Keratinocyte (primary cell): ENCODE results near the gene JPT2. TPM values are rescaled to one million over a fixed set of nuclear protein-coding genes. Genes with fewer than 3 reads are reported as not detected.

ENCODE experiments used
- DNase-seq: peaks from one replicate; pipeline ENCODE4 v3.0.0-alpha.2; 2011; ENCODE audit warnings: low read depth, missing footprints, low spot score
- FAIRE-seq: peaks from 2 replicates; lab custom pipeline; 2011; peaks lifted over from hg19 to GRCh38; lab: Jason Lieb, UNC
- H2AFZ ChIP-seq: 2 replicates; pipeline ENCODE4 v1.6.0; 2012; ENCODE audit warnings: low read length, control low read depth, inconsistent platforms; ENCODE audit not compliant: control insufficient read depth
- H3K27ac ChIP-seq: 2 replicates; pipeline ENCODE4 v1.5.1; 2011; ENCODE audit warnings: low read length; ENCODE audit not compliant: control insufficient read depth, insufficient read depth
- H3K27me3 ChIP-seq: 3 replicates; pipeline ENCODE4 v1.6.0; 2011; ENCODE audit warnings: low read length; ENCODE audit not compliant: control insufficient read depth, insufficient read depth; ENCODE audit errors: extremely low read depth
- H3K36me3 ChIP-seq, 2 experiments: 2 replicates in 1 of 2; 3 replicates in 1 of 2; pipeline ENCODE4 v1.5.1; 2011; ENCODE audit warnings: low read length in 2 of 2, mild to moderate bottlenecking in 1 of 2; ENCODE audit not compliant: control insufficient read depth in 2 of 2, insufficient read depth in 2 of 2; ENCODE audit errors: extremely low read depth in 1 of 2
- H3K4me1 ChIP-seq: 3 replicates; pipeline ENCODE4 v1.5.1; 2011; ENCODE audit warnings: low read length; ENCODE audit not compliant: control insufficient read depth, insufficient read depth; ENCODE audit errors: extremely low read depth
- H3K4me2 ChIP-seq: 3 replicates; pipeline ENCODE4 v1.6.0; 2011; ENCODE audit warnings: low read depth, low read length; ENCODE audit not compliant: control insufficient read depth, insufficient read depth; ENCODE audit errors: extremely low read depth
- H3K4me3 ChIP-seq, 3 experiments: fragments of 200-600 bp in 1 of 3; sonication (generic) in 1 of 3; 2 replicates in 2 of 3; 3 replicates in 1 of 3; pipeline ENCODE4 v1.5.1; 2011 to 2016; ENCODE audit warnings: low read length in 3 of 3, mild to moderate bottlenecking in 3 of 3, control low read depth in 2 of 3, inconsistent platforms in 1 of 3, low read depth in 1 of 3, mixed read lengths in 1 of 3, mixed run types in 1 of 3, moderate library complexity in 1 of 3; ENCODE audit not compliant: control insufficient read depth in 2 of 3, insufficient read depth in 2 of 3; ENCODE audit errors: extremely low read depth in 1 of 3
- H3K79me2 ChIP-seq: 2 replicates; pipeline ENCODE4 v1.6.0; 2012; ENCODE audit warnings: low read length; ENCODE audit not compliant: control insufficient read depth, insufficient read depth
- H3K9ac ChIP-seq: 3 replicates; pipeline ENCODE4 v1.6.0; 2011; ENCODE audit warnings: low read length; ENCODE audit not compliant: control insufficient read depth, insufficient read depth; ENCODE audit errors: extremely low read depth
- H3K9me1 ChIP-seq: 3 replicates; pipeline ENCODE4 v1.6.0; 2011; ENCODE audit warnings: low read length; ENCODE audit not compliant: control insufficient read depth, insufficient read depth; ENCODE audit errors: extremely low read depth
- H3K9me3 ChIP-seq: 2 replicates; pipeline ENCODE4 v1.5.1; 2012; ENCODE audit warnings: low read depth, low read length; ENCODE audit not compliant: control insufficient read depth
- H4K20me1 ChIP-seq: 3 replicates; pipeline ENCODE4 v1.6.0; 2011; ENCODE audit warnings: low read length; ENCODE audit not compliant: control insufficient read depth, insufficient read depth; ENCODE audit errors: extremely low read depth
- EZH2 ChIP-seq: IDR thresholded peaks from one replicate; pipeline ENCODE4 v1.6.1; 2012; ENCODE audit warnings: inconsistent platforms, mild to moderate bottlenecking, low read length, moderate library complexity
- dilution Hi-C: fragments of 300-500 bp; cut with MboI; formaldehyde crosslinking; loops from one replicate; pipeline ENCODE4 v1.7.0; 2020; ENCODE audit warnings: low sequenced_read_pairs; ENCODE audit not compliant: extremely low pct_ligation_motif_present
- polyA plus RNA-seq, 5 experiments: library from polyadenylated mRNA; depleted of rRNA in 3 of 5; stranded (reverse) in 3 of 5; stranded (forward) in 1 of 5; unstranded in 1 of 5; fragments of >200 nt; gene quantifications; 1 replicate in 1 of 5; 2 replicates in 3 of 5; 3 replicates in 1 of 5; pipeline versions ENCODE4 v1.2.1 to v1.2.3, GENCODE V29; 2011 to 2012; ENCODE audit warnings: missing spikeins in 2 of 5, low read depth in 1 of 5, low replicate concordance in 1 of 5
- TF ChIP-seq, protein P1 (sequence below), 3 experiments: IDR thresholded peaks in 1 of 3; conservative IDR thresholded peaks in 1 of 3; optimal IDR thresholded peaks in 1 of 3; 2 replicates in 2 of 3; 3 replicates in 1 of 3; pipeline versions ENCODE3 to v1.5.1; 2011; ENCODE audit warnings: low read length in 3 of 3, mild to moderate bottlenecking in 3 of 3, moderate library complexity in 2 of 3, control low read depth in 1 of 3, inconsistent platforms in 1 of 3; ENCODE audit not compliant: insufficient read depth in 2 of 3; ENCODE audit errors: extremely low read depth in 1 of 3

The JPT2 gene
- polyA plus RNA-seq, 1 donor (not counting 4 experiments of a cell fraction or from before 2014, with no cell fraction given), result 166 TPM

DNA sequence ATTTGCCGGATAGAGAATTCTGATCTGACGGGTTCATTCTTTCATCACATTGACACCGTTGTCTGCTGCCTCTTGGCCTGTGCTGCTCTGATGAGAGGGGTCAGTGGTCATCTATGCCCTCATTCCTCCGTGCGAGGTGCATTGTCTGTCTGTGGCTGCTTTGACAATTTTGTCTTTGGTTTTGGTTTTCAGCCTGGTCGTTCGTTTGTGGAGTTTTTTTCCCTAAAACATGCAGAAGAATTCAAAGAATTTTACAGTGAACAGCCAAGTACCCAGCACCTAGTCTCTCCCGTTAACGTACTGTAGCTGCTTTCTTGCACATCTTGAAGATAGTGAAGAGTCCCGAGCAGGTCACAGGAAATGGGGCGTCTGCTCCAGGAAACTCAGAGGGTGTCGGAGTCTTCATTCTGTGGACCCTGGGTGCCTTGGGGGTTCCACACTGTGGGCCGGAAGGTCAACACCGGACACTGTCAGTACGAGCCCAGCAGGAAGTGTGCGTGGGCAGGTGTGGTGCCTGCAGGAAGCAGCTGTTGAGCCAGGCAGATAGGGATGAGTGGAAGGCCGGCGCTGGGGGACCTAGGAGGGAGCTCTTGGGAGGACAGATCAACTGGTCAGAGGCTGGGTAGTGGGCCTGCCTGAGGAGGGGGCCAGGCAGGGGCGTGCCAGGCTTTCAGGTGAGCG is 37.7 kb upstream of the JPT2 start:
- Histone ChIP-seq H3K4me2 (no peak overlapping the region), H3K4me3 (no peak overlapping the region), H3K27me3 (no peaks in the 10 kb centered on the region), H3K9me3 (no peaks in the 10 kb centered on the region), H3K9ac (no peak overlapping the region), H3K9me1 (no peaks in the 10 kb centered on the region), H3K4me1 (peaks cover under 1% of the 10 kb centered on the region), H3K27ac (no peak overlapping the region), H3K36me3 (peaks cover 33 to 34% of the 10 kb centered on the region in 2 experiments), H3K79me2 (peaks cover 5% of the 10 kb centered on the region), H4K20me1 (no peaks in the 10 kb centered on the region), H2AFZ (no peak overlapping the region)
- dilution Hi-C loops, result no loop called here
- FAIRE-seq (no peak), DNase-seq (no peak)
- TF ChIP-seq, protein P1, sequence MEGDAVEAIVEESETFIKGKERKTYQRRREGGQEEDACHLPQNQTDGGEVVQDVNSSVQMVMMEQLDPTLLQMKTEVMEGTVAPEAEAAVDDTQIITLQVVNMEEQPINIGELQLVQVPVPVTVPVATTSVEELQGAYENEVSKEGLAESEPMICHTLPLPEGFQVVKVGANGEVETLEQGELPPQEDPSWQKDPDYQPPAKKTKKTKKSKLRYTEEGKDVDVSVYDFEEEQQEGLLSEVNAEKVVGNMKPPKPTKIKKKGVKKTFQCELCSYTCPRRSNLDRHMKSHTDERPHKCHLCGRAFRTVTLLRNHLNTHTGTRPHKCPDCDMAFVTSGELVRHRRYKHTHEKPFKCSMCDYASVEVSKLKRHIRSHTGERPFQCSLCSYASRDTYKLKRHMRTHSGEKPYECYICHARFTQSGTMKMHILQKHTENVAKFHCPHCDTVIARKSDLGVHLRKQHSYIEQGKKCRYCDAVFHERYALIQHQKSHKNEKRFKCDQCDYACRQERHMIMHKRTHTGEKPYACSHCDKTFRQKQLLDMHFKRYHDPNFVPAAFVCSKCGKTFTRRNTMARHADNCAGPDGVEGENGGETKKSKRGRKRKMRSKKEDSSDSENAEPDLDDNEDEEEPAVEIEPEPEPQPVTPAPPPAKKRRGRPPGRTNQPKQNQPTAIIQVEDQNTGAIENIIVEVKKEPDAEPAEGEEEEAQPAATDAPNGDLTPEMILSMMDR (optimal IDR thresholded peaks at IDR 0.05 in 1 of 3, IDR thresholded peaks at IDR 0.05 in 1 of 3, conservative IDR thresholded peaks at IDR 0.05 in 1 of 3; ENCODE audit: extremely low read depth in 1 of 3, insufficient read depth in 2 of 3, low read length in 3 of 3), result no peak
- no peak for TF ChIP-seq EZH2

DNA sequence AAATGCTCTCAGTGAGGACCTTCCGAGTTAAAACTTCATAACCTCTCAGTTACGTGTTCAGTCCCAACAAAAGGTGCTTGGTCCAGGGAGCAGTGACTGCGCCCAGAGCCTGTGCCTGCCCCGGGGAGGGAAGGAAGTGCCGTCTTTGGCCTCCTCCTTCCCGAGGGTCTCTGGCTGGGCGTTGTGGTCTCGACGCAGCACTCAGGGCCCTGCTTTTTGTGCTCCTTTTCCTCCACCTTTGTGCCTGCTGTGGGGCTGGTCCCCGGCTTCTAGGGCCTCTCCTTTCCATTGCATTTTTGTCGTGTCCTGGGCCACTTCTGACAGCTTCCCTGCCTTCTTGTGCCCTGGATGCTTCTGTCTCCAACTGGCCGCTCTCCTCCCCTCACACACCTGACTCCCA is 36.8 kb upstream of the JPT2 start:
- no peak overlapping the region for H3K27ac ChIP-seq
- H4K20me1 ChIP-seq, result peaks cover 4% of the 10 kb centered on the region
- no peaks in the 10 kb centered on the region for H3K9me1 ChIP-seq
- H3K27me3 ChIP-seq, result no peaks in the 10 kb centered on the region
- H3K4me3 ChIP-seq, result no peak overlapping the region
- DNase-seq (no peak), FAIRE-seq (no peak)
- H3K4me2 ChIP-seq, result no peak overlapping the region
- H3K36me3 ChIP-seq, result peaks cover 34% of the 10 kb centered on the region in 2 experiments
- no peaks in the 10 kb centered on the region for H3K9me3 ChIP-seq
- dilution Hi-C loops, result no loop called here
- no peak overlapping the region for H2AFZ ChIP-seq
- H3K79me2 ChIP-seq, result peaks cover 4% of the 10 kb centered on the region
- peaks cover 9% of the 10 kb centered on the region for H3K4me1 ChIP-seq
- no peak overlapping the region for H3K9ac ChIP-seq
- TF ChIP-seq, protein P1 (optimal IDR thresholded peaks at IDR 0.05 in 1 of 3, IDR thresholded peaks at IDR 0.05 in 1 of 3, conservative IDR thresholded peaks at IDR 0.05 in 1 of 3; ENCODE audit: extremely low read depth in 1 of 3, insufficient read depth in 2 of 3, low read length in 3 of 3), result no peak
- TF ChIP-seq EZH2, result no peak
